IPS DF 6.9 (cell line): ENCODE data around the gene ROMO1.
"Not testable (repeated sequence)": the region's sequence is repeated elsewhere in the genome, so short reads cannot be mapped to it uniquely, and the experiment has no call there.

ENCODE experiments used
- DNase-seq: peaks from one replicate; pipeline ENCODE4 v3.0.0-alpha.2; 2013; ENCODE audit warnings: low read depth, low spot score
- H3K27ac ChIP-seq: one replicate; pipeline ENCODE4 v1.5.1; 2013; ENCODE audit warnings: low read length, control low read depth
- H3K27me3 ChIP-seq: 2 replicates; pipeline ENCODE4 v1.6.1; 2013; ENCODE audit warnings: mild to moderate bottlenecking, low read length; ENCODE audit not compliant: control insufficient read depth, insufficient read depth
- H3K36me3 ChIP-seq: 2 replicates; pipeline ENCODE4 v1.6.1; 2013; ENCODE audit warnings: low read length; ENCODE audit not compliant: control insufficient read depth, insufficient read depth
- H3K4me1 ChIP-seq: 2 replicates; pipeline ENCODE4 v1.6.1; 2013; ENCODE audit warnings: low read length; ENCODE audit not compliant: control insufficient read depth, insufficient read depth
- H3K4me3 ChIP-seq: 2 replicates; pipeline ENCODE4 v1.5.1; 2013; ENCODE audit warnings: mild to moderate bottlenecking, low read length
- H3K9me3 ChIP-seq: 2 replicates; pipeline ENCODE4 v1.6.1; 2013; ENCODE audit warnings: low read length, inconsistent platforms; ENCODE audit not compliant: control insufficient read depth, insufficient read depth
- WGBS: extraction: QIAGEN DNeasy Blood & Tissue Kit; methylation state at CpG from one replicate; pipeline ENCODE4 v1.1.7; 2013; ENCODE audit warnings: mixed read lengths, missing lambda C conversion rate; ENCODE audit not compliant: insufficient read length, insufficient coverage; 5-methylcytosine and 5-hydroxymethylcytosine counted together

ROMO1 gene

GRCh38 chr20:35742741-35743523 lies 43.7 kb downstream of the ROMO1 start:
- Histone ChIP-seq H3K4me3 (peak overlapping the region; percentile 55; the same call in 1 of the 2 replicates), H3K36me3 (peaks cover 9% of the 10 kb centered on the region; the same call in 1 of the 2 replicates), H3K27me3 (no peaks in the 10 kb centered on the region), H3K9me3 (no peaks in the 10 kb centered on the region), H3K4me1 (no peaks in the 10 kb centered on the region), H3K27ac (no peak overlapping the region)
- WGBS, result no CpG with 5 or more reads among the region's 8 CpGs
- no peak for DNase-seq

- DNase-seq, result no peak
- WGBS, result no CpG with 5 or more reads among the region's 15 CpGs
- Histone ChIP-seq H3K27me3 (no peaks in the 10 kb centered on the region), H3K4me1 (no peaks in the 10 kb centered on the region), H3K4me3 (no peak overlapping the region), H3K27ac (no peak overlapping the region), H3K9me3 (no peaks in the 10 kb centered on the region), H3K36me3 (peaks cover 6% of the 10 kb centered on the region; the same call in 1 of the 2 replicates)
These were observed 44.7 kb downstream of the ROMO1 start for GRCh38 chr20:35743693-35744491.

GRCh38 chr20:35744492-35744841 lies 45.3 kb downstream of the ROMO1 start:
- not testable (repeated sequence) for H3K4me3 ChIP-seq, H3K4me1 ChIP-seq, H3K27ac ChIP-seq, H3K9me3 ChIP-seq, H3K27me3 ChIP-seq, DNase-seq, H3K36me3 ChIP-seq
- no CpG with 5 or more reads among the region's 3 CpGs for WGBS
